GM19328 (cell line): ENCODE measurements around the gene SCNN1B.
"Not testable (repeated sequence)": the region's sequence is repeated elsewhere in the genome, so short reads cannot be mapped to it uniquely, and the experiment has no call there.

ENCODE experiments used
- ATAC-seq: cut with Tn5 transposase; IDR thresholded peaks from one replicate; pipeline ENCODE4 v1.9.1; 2021; ENCODE audit warnings: mild to moderate bottlenecking, moderate library complexity; ENCODE audit not compliant: unreplicated experiment

SCNN1B gene, protein sequence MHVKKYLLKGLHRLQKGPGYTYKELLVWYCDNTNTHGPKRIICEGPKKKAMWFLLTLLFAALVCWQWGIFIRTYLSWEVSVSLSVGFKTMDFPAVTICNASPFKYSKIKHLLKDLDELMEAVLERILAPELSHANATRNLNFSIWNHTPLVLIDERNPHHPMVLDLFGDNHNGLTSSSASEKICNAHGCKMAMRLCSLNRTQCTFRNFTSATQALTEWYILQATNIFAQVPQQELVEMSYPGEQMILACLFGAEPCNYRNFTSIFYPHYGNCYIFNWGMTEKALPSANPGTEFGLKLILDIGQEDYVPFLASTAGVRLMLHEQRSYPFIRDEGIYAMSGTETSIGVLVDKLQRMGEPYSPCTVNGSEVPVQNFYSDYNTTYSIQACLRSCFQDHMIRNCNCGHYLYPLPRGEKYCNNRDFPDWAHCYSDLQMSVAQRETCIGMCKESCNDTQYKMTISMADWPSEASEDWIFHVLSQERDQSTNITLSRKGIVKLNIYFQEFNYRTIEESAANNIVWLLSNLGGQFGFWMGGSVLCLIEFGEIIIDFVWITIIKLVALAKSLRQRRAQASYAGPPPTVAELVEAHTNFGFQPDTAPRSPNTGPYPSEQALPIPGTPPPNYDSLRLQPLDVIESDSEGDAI

DNA sequence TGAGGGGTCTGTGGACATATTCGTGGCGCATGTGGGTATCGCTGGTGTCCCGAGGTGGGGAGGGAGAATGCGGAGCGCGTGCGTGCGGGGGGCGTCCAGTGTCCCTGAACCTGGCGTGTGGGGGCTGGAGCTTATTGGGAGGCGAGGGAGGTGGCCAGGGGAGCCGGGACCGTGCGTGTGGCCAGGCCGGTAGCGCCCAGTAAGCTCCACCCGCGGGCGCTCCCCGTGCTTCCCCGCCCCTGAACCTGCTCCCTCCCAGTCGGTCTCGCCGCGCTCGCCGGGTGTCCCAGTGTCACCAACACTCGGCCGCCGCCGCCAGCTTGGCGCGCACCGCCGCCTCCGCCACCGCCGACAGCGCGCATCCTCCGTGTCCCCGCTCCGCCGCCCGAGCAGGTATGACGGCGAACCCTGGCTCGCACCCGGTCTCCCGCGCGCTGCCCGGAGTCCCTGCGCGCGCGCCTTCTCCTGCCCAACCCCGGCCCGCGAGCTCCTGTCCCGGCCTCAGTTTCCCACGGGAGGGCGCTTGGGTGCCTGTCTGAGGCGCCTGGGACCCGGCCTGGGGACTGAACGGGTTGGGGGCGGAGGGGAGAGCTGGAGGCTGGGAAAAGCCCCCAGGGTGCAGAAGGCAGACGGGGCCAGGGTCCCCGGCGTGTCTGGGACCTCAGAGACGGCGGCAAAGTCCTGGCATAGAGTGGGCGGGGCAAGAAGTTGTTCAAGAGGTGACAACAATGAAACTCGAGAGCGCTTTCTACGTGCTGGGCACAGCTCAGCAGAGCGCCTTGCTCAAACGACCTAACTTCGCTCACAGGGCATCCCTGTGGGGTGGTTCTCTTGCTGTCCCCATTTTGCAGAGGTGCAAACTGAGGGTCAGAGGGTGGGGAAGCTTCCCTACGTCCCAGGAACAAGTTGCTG is at the start of gene SCNN1B:
Gene SCNN1B (plus strand): TSS at position 258 of the 912 bp plus-strand sequence. CDS start 46,298 bp downstream, outside the sequence.
- no peak for ATAC-seq

GRCh38 chr16:23252310-23252709 is 49.8 kb upstream of the SCNN1B start:
- ATAC-seq: no peak

DNA sequence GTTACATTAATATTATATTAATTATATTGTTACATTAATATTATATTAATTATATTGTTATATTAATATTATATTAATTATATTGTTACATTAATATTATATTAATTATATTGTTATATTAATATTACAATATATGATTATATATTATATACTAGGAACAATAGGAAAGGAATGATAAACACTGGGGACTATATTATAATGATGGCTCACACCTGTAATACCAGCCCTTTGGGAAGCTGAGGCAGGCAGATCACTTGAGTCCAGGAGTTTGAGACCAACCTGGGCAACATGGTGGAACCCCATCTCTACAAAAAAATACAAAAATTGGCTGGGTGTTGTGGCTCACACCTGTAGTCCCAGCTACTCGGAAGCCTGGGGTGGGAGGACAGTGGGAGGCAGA is 48.5 kb upstream of the SCNN1B start:
- not testable (repeated sequence) for ATAC-seq

GRCh38 chr16:23254338-23254737 is 47.8 kb upstream of the SCNN1B start:
- ATAC-seq: no peak

- ATAC-seq: no peak
Observed at GRCh38 chr16:23255000-23255399, 47.1 kb upstream of the SCNN1B start.

DNA sequence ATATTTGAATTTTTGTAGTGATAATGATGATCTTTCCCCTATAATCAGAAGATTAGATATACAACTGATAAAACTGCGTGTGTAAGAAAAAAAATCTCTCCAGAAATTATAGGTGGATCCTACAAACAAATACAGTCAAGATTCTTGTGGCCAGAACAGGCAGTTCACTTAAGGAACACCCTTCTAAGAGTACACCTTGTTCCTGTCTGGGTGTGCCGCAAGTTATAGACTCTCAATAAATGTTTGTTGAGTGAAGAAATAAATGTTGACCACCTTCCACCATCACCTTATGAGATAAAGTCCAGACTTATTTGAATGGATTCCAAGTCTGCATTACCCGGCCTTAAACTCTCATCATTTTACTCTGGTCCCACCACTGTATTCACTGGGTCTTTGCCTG is 45.7 kb upstream of the SCNN1B start:
- no peak for ATAC-seq

DNA sequence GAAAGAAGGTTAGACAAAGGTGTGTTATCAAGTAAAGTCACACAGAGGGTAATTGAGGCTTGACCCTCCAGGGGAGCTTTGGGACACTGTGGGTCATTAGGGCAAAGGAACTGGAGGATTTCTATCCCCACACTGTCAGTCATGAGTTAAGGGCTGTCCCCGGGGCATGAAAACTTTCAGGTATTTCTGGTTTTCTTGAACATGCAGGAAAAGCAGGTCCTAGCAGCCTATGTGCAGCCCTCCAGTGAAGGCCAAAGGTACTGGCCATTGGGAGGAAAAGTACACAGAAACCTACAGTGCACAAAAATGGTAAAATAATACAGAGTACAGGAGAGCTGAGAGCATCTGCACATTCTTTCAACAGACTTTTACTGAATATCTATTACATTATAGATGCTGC is 44.4 kb upstream of the SCNN1B start:
- no peak for ATAC-seq

- no peak for ATAC-seq
Observed at GRCh38 chr16:23258919-23259237, 43.2 kb upstream of the SCNN1B start.

GRCh38 chr16:23267647-23268046 is 34.5 kb upstream of the SCNN1B start:
- no peak for ATAC-seq

DNA sequence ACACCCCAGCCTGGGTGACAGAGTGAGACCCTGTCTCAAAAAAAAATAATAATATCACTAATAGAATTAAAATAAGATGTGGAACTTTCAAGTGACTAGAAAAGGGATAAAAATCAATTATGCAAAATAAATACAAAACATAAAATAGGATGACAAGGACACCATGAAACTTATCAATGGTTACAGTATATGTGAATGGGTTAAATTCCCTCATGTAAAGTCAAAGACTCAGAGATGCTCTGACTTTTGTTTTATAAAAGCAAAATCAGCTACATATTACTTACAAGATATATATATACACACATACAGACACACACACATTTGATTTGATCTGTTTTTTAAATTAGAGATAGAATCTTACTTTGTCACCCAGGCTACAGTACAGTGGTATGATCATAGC is 33.5 kb upstream of the SCNN1B start:
- ATAC-seq: no peak

GRCh38 chr16:23269248-23269953 is 32.7 kb upstream of the SCNN1B start:
- ATAC-seq: no peak

DNA sequence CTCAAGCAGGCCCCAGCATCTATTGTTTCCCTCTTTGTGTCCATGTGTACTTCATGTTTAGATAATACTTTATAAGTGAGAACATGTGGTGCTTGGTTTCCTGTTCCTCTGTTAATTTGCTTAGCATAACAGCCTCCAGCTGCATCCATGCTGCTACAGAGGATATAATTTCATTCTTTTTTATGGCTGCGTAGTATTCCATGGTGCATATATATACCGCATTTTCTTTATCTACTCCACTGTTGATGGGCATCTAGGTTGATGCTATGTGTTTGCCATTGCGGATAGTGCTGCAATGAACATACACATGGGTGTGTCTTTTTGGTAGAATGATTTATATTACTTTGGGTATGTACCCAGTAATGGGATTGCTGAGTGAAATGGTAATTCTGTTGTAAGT is 31.4 kb upstream of the SCNN1B start:
- ATAC-seq: no peak

DNA sequence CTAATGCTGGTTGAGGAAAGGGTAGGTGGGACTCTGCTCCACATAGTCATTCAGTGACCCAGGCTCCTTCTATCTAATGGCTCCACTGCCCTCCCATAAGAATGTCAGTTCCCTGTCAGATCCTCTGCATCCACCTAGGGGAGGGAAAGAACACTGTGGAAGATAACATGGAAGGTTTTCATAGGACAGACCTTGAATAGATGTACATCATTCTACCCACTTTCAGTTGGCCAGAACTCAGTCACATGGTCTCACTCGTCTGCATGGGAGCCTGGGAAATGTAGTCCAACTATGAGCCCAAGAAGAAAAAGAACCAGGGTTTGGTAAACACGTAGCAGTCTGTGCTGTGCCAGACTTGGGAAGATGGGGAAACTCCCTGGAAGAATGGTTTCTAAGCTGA is 27.1 kb upstream of the SCNN1B start:
- ATAC-seq: no peak

DNA sequence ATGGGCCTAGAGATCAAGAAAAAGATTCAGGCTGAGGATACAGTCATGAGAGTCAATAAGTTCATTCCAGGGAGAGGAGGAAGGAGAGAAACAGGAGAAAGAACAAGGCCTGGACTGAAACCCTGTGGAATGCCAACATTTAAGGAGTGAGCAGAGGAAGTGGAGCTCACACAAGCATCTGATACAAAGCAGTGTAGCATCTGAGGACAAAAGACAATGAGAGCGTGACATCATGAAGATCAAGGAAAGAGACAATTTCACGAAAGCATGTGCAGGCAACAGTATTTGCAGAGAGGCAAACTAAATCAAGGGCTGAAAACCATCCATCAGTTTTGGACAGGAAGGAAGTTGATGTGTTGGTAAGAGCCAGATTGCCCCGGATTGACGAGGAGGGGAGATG is 25.3 kb upstream of the SCNN1B start:
- no peak for ATAC-seq

DNA sequence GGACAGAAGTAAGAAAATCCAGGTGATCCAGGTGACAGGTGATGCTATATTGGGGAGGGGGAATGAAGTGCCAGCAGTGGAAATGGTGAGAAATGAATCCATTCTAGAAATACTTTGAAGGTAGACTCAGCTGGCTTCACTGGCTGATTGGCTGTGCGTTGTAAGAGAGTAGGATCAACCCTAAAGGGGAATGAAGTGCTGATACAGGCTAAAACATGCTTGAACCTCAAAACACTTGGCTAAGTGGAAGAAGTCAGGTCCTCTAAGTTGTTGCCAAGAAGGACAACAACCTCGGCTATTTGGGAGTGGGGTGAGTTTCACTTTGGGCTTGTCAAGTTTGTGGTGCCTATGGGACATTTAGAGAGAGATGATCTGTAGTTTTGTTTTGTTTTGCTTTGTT is 24.1 kb upstream of the SCNN1B start:
- no peak for ATAC-seq

GRCh38 chr16:23279721-23280153 is 22.4 kb upstream of the SCNN1B start:
- ATAC-seq: no peak

- no peak for ATAC-seq
Observed at GRCh38 chr16:23280483-23280967, 21.6 kb upstream of the SCNN1B start.

- no peak for ATAC-seq
Observed at GRCh38 chr16:23282568-23282967, 19.5 kb upstream of the SCNN1B start.

DNA sequence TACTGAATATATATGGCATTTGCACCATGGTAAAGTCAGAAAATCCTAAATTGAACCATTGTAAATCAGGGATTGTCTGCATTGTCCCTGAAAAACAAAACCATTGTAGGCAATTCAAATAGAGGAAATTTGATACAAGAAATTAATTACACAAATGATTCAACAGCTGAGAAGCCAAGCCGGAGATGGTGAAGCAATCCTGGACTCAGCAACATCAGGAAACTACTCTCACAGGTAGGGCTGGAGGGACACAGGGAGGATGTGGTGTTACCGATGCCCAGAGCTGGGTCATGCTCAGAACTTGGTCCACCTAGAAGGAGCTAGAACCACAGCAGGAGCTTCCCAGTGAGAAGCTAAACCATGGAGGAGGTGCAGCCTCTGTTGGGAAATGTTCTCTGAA is 18.5 kb upstream of the SCNN1B start:
- ATAC-seq: no peak

- no peak for ATAC-seq
Observed at GRCh38 chr16:23284584-23284983, 17.5 kb upstream of the SCNN1B start.

- ATAC-seq: no peak
Observed at GRCh38 chr16:23286131-23286532, 16.0 kb upstream of the SCNN1B start.
